Duodenal mucosa (tissue), 2 donors: ENCODE data around the gene TACC2.
"Not testable (repeated sequence)": the region's sequence is repeated elsewhere in the genome, so short reads cannot be mapped to it uniquely, and the experiment has no call there.

Experiments
- H3K27ac ChIP-seq: one replicate; pipeline ENCODE4 v1.7.0; 2013; ENCODE audit warnings: low read depth, low read length
- H3K27me3 ChIP-seq, 2 donors: one replicate each; pipeline ENCODE4 v1.7.0; 2013; ENCODE audit warnings: low read length in 2 of 2, control low read depth in 1 of 2; ENCODE audit not compliant: insufficient read depth in 2 of 2, control insufficient read depth in 1 of 2
- H3K36me3 ChIP-seq, 2 donors: one replicate each; pipeline ENCODE4 v1.7.0; 2013; ENCODE audit warnings: low read length in 2 of 2, control low read depth in 1 of 2; ENCODE audit not compliant: insufficient read depth in 2 of 2, control insufficient read depth in 1 of 2
- H3K4me1 ChIP-seq, 2 donors: one replicate each; pipeline ENCODE4 v1.7.0; 2013; ENCODE audit warnings: low read length in 2 of 2, control low read depth in 1 of 2; ENCODE audit not compliant: insufficient read depth in 2 of 2, control insufficient read depth in 1 of 2
- H3K4me3 ChIP-seq, 2 donors: one replicate each; pipeline ENCODE4 v1.7.0; 2013; ENCODE audit warnings: low read length in 2 of 2, low read depth in 1 of 2
- H3K9ac ChIP-seq, 2 donors: one replicate each; pipeline ENCODE4 v1.7.0; 2013; ENCODE audit warnings: low read length in 2 of 2, low read depth in 1 of 2
- H3K9me3 ChIP-seq, 2 donors: one replicate each; pipeline ENCODE4 v1.7.0; 2013; ENCODE audit warnings: low read length in 2 of 2, control low read depth in 1 of 2; ENCODE audit not compliant: control insufficient read depth in 1 of 2

TACC2 gene

DNA sequence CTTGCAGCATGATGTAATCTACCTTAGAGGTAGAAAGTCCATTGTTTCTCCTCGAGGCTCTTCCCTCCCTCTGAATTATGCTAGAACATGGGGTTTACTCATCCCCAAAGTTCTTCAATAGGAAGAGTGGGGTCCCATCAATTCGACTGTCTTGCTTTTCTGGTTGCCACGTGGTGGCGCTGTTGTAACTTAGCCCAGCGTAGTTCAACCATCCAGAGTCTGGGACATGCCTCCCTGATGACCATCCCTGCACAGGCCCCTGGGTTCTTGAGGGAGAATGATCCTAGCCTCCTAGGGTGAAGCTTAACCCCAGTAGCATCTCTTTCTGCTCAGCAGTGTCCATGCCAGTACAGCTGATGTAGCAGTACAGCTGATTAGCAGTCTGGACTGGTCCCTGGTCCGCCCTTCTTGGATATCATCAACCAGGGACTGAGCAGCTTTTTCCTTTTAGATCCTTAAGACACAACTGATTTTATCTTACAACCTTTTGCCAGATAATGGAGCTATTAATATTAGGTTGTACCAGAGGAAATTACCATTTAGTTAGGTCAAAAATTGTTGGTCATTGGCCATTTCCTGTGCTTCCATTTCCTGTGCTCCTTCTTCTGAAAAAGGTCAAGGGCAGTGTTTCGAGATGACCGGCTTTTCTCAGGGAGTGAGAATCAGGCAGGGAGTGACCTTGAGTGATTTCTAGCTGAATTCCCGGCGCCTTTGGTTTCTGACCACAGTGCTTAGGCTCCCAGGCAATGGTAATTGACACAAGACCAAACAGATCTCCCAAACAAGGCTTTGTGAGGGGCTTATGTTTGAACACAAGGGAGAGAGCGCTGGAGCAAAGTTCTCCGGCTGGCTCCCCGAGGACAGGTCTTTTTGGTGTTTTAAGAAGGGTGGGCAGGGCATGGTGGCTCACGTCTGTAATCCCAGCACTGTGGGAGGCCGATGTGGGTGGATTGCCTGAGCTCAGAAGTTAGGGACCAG lies 65.4 kb downstream of the TACC2 start:
- Histone ChIP-seq H3K36me3 (peaks cover 0 to 3% of the 10 kb centered on the region in 2 donors), H3K27ac (no peak overlapping the region), H3K27me3 (no peaks in the 10 kb centered on the region), H3K9ac (no peak overlapping the region), H3K4me1 (peaks cover 19 to 24% of the 10 kb centered on the region in 2 donors), H3K9me3 (no peaks in the 10 kb centered on the region), H3K4me3 (no peak overlapping the region)

DNA sequence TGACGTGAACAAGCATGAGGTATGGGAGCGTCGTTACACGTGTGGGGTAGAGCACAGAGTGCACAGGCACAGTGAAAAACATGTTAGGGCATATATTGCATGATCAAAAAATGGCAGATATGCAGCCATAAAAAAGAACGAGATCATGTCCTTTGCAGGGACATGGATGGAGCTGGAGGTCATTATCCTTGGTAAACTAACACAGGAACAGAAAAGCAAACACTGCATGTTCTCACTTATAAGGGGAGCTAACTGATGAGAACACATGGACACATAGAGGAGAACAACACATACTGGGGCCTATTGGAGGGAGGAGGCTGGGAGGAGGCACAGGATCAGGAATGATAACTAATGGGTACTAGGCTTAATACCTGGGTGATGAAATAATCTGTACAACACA lies 66.3 kb downstream of the TACC2 start:
- peaks cover 0 to 3% of the 10 kb centered on the region in 2 donors for H3K36me3 ChIP-seq
- H3K27me3 ChIP-seq, result no peaks in the 10 kb centered on the region
- no peak overlapping the region for H3K4me3 ChIP-seq
- no peaks in the 10 kb centered on the region for H3K9me3 ChIP-seq
- no peak overlapping the region for H3K9ac ChIP-seq
- no peak overlapping the region for H3K27ac ChIP-seq
- H3K4me1 ChIP-seq, result peaks cover 17 to 19% of the 10 kb centered on the region in 2 donors

DNA sequence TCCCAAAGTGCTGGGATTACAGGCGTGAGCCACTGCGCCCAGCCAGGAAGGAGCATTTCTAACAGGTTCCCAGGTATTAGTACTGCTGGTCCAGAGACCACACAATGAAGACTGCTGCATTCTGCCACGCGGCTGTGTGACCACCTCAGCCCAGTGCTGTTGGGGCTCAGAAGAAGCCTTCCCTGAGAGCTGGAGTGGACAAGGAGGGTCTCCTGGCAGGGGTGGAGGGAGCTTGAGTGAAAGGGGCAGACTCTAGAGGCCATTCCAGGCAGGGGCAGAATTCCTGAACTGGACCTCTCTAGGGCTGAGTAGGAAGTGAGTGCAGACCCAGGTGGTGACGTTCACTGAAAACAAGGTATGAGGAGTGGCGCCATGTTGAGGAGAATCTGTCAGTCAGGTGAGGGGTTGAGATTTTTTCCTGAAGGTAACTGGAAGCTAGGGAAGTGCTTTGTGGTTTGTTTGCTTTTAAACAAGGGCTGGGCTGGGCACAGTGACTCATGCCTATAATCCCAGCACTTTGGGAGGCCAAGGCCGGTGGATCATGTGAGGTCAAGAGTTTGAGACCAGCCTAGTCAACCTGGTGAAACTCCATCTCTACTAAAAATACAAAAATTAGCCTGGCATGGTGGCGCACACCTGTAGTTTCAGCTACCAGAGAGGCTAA lies 67.6 kb downstream of the TACC2 start:
- Histone ChIP-seq H3K9me3 (no peaks in the 10 kb centered on the region), H3K27ac (peak overlapping the region; percentile 20), H3K9ac (no peak overlapping the region), H3K27me3 (no peaks in the 10 kb centered on the region), H3K4me1 (peaks cover 11% of the 10 kb centered on the region in 2 donors), H3K36me3 (peaks cover 0 to 3% of the 10 kb centered on the region in 2 donors), H3K4me3 (no peak overlapping the region)

GRCh38 chr10:122057841-122058413 lies 69.0 kb downstream of the TACC2 start:
- no peak overlapping the region for H3K4me3 ChIP-seq
- peaks cover 0 to 2% of the 10 kb centered on the region in 2 donors for H3K36me3 ChIP-seq
- peaks cover 11 to 16% of the 10 kb centered on the region in 2 donors for H3K4me1 ChIP-seq
- H3K27ac ChIP-seq, result no peak overlapping the region
- no peak overlapping the region for H3K9ac ChIP-seq
- H3K27me3 ChIP-seq, result no peaks in the 10 kb centered on the region
- no peaks in the 10 kb centered on the region for H3K9me3 ChIP-seq

- no peaks in the 10 kb centered on the region for H3K27me3 ChIP-seq
- H3K9ac ChIP-seq, result no peak overlapping the region
- no peaks in the 10 kb centered on the region for H3K9me3 ChIP-seq
- H3K36me3 ChIP-seq, result no peaks in the 10 kb centered on the region
- no peak overlapping the region for H3K27ac ChIP-seq
- peaks cover 11 to 20% of the 10 kb centered on the region in 2 donors for H3K4me1 ChIP-seq
- H3K4me3 ChIP-seq, result no peak overlapping the region
These were observed 71.3 kb downstream of the TACC2 start for GRCh38 chr10:122060250-122060649.

GRCh38 chr10:122062831-122063674 lies 74.1 kb downstream of the TACC2 start:
- H3K27me3 ChIP-seq, result no peaks in the 10 kb centered on the region
- H3K4me1 ChIP-seq, result peaks cover 7 to 14% of the 10 kb centered on the region in 2 donors
- no peaks in the 10 kb centered on the region for H3K9me3 ChIP-seq
- H3K4me3 ChIP-seq, result no peak overlapping the region
- peak overlapping the region; percentile 55 to 62 for H3K9ac ChIP-seq
- H3K36me3 ChIP-seq, result no peaks in the 10 kb centered on the region
- H3K27ac ChIP-seq, result peak overlapping the region; percentile 85

DNA sequence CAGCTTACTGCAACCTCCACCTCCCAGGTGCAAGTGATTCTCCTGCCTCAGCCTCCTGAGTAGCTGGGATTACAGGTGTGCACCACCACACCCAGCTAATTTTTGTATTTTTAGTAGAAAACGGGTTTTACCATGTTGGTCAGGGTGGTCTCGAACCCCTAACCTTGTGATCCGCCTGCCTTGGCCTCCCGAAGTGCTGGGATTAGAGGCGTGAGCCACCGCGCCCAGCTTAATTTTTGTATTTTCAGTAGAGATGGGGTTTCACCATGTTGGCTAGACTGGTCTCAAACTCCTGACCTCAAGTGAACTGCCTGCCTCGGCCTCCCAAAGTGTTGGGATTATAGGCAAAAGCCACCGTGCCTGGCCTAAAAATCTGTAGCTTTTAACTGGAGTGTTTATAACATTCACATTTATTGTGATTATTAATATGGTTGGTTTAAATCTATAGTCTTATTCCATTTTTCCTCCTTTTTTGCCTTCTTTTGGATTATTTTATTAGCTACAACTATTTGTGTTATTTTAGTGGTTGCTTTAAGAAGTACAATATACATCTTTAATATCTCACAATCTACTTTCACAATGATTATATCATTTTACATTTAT lies 77.5 kb downstream of the TACC2 start:
- not testable (repeated sequence) for H3K27ac ChIP-seq, H3K9ac ChIP-seq, H3K4me3 ChIP-seq, H3K9me3 ChIP-seq, H3K36me3 ChIP-seq, H3K4me1 ChIP-seq, H3K27me3 ChIP-seq

DNA sequence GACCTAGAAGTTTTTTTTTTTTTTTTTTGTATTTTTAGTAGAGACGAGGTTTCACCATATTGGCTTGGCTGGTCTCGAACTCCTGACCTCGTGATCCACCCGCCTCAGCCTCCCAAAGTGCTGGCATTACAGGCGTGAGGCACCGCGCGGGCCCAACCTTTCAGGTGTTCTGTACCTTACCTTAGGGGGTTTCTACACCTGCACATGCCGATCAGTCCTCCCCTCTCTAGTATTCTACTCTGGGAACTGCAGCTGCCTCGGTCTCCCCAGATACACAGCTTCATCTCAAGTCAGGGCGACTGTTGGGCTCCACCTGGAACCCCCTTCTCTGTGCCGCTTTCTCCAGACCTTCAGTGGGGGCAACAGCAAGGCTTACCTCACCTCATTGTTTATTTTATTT lies 79.9 kb downstream of the TACC2 start:
- H3K9ac ChIP-seq, result no peak overlapping the region
- H3K4me1 ChIP-seq, result no peaks in the 10 kb centered on the region
- no peaks in the 10 kb centered on the region for H3K27me3 ChIP-seq
- no peak overlapping the region for H3K4me3 ChIP-seq
- no peak overlapping the region for H3K27ac ChIP-seq
- H3K9me3 ChIP-seq, result no peaks in the 10 kb centered on the region
- no peaks in the 10 kb centered on the region for H3K36me3 ChIP-seq

- Histone ChIP-seq H3K27ac (no peak overlapping the region), H3K9ac (no peak overlapping the region), H3K4me3 (no peak overlapping the region)
These were observed 83.5 kb downstream of the TACC2 start for GRCh38 chr10:122072491-122072890.

More at GRCh38 chr10:122072491-122072890, 83.5 kb downstream of the TACC2 start:
- Histone ChIP-seq H3K27me3 (no peaks in the 10 kb centered on the region), H3K4me1 (no peaks in the 10 kb centered on the region), H3K36me3 (no peaks in the 10 kb centered on the region), H3K9me3 (no peaks in the 10 kb centered on the region)
